ENCODE data around the gene ZC3H12C.
"Not testable (repeated sequence)": the region's sequence is repeated elsewhere in the genome, so short reads cannot be mapped to it uniquely, and the experiment has no call there.

Gene ZC3H12C

GRCh38 chr11:110176366-110177085 lies 83.3 kb downstream of the ZC3H12C start:
- no peak for DNase-seq

GRCh38 chr11:110177086-110177456 lies 83.9 kb downstream of the ZC3H12C start:
- DNase-seq, result no peak

GRCh38 chr11:110179064-110179463 lies 85.9 kb downstream of the ZC3H12C start:
- DNase-seq, result no peak

GRCh38 chr11:110182886-110183285 lies 89.7 kb downstream of the ZC3H12C start:
- DNase-seq, result no peak

GRCh38 chr11:110184456-110184855 lies 91.3 kb downstream of the ZC3H12C start:
- DNase-seq, result no peak

- DNase-seq, result peak in 23 of 58 donors; percentile 7 to 70 (median 34)
Observed at GRCh38 chr11:110185121-110185591, 92.0 kb downstream of the ZC3H12C start.

GRCh38 chr11:110185599-110185998 lies 92.4 kb downstream of the ZC3H12C start:
- DNase-seq, result no peak

GRCh38 chr11:110186456-110186855 lies 93.3 kb downstream of the ZC3H12C start:
- DNase-seq, result no peak

- DNase-seq, result no peak
Observed at GRCh38 chr11:110186867-110187266, 93.7 kb downstream of the ZC3H12C start.

GRCh38 chr11:110187731-110188130 lies 94.5 kb downstream of the ZC3H12C start:
- no peak for DNase-seq

GRCh38 chr11:110190885-110191284 lies 97.7 kb downstream of the ZC3H12C start:
- no peak for DNase-seq

- DNase-seq, result not testable (repeated sequence)
Observed at GRCh38 chr11:110192604-110193282, 99.6 kb downstream of the ZC3H12C start.

GRCh38 chr11:110194211-110194766 lies 101.1 kb downstream of the ZC3H12C start:
- DNase-seq, result not testable (repeated sequence)

- DNase-seq, result no peak
Observed at GRCh38 chr11:110196241-110196754, 103.1 kb downstream of the ZC3H12C start.

- DNase-seq, result no peak
Observed at GRCh38 chr11:110196884-110197420, 103.8 kb downstream of the ZC3H12C start.

- DNase-seq, result no peak
Observed at GRCh38 chr11:110198031-110198729, 105.0 kb downstream of the ZC3H12C start.

- DNase-seq, result no peak
Observed at GRCh38 chr11:110199184-110199981, 106.2 kb downstream of the ZC3H12C start.

- DNase-seq, result no peak
Observed at GRCh38 chr11:110200241-110200640, 107.0 kb downstream of the ZC3H12C start.

GRCh38 chr11:110200836-110201235 lies 107.6 kb downstream of the ZC3H12C start:
- DNase-seq, result no peak

- DNase-seq, result no peak
Observed at GRCh38 chr11:110207123-110207522, 113.9 kb downstream of the ZC3H12C start.
